ENCODE measurements around the gene TIPARP.

DNA sequence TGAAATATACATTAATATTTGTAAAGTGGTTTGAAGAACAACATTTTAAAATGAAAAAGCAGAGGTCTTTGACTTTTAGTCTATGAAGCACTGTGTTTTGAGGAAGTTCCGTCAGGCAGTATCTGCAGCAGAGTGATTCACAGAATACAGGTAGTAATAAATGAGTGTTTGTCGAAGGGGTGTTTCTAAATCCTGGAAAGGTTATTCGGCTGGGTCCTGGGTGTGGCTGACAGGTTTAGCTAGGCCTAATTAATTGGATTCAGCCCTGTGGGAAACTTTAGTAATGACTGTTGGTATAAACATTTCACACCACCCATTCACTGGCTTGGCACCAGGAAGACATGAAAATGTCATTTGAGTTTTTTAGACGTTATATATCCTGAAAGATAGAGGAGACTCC lies 51.3 kb downstream of the TIPARP start:
- TF ChIP-seq, protein P1, sequence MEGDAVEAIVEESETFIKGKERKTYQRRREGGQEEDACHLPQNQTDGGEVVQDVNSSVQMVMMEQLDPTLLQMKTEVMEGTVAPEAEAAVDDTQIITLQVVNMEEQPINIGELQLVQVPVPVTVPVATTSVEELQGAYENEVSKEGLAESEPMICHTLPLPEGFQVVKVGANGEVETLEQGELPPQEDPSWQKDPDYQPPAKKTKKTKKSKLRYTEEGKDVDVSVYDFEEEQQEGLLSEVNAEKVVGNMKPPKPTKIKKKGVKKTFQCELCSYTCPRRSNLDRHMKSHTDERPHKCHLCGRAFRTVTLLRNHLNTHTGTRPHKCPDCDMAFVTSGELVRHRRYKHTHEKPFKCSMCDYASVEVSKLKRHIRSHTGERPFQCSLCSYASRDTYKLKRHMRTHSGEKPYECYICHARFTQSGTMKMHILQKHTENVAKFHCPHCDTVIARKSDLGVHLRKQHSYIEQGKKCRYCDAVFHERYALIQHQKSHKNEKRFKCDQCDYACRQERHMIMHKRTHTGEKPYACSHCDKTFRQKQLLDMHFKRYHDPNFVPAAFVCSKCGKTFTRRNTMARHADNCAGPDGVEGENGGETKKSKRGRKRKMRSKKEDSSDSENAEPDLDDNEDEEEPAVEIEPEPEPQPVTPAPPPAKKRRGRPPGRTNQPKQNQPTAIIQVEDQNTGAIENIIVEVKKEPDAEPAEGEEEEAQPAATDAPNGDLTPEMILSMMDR (IDR thresholded peaks at IDR 0.05) = no peak
- TF ChIP-seq, protein P2, sequence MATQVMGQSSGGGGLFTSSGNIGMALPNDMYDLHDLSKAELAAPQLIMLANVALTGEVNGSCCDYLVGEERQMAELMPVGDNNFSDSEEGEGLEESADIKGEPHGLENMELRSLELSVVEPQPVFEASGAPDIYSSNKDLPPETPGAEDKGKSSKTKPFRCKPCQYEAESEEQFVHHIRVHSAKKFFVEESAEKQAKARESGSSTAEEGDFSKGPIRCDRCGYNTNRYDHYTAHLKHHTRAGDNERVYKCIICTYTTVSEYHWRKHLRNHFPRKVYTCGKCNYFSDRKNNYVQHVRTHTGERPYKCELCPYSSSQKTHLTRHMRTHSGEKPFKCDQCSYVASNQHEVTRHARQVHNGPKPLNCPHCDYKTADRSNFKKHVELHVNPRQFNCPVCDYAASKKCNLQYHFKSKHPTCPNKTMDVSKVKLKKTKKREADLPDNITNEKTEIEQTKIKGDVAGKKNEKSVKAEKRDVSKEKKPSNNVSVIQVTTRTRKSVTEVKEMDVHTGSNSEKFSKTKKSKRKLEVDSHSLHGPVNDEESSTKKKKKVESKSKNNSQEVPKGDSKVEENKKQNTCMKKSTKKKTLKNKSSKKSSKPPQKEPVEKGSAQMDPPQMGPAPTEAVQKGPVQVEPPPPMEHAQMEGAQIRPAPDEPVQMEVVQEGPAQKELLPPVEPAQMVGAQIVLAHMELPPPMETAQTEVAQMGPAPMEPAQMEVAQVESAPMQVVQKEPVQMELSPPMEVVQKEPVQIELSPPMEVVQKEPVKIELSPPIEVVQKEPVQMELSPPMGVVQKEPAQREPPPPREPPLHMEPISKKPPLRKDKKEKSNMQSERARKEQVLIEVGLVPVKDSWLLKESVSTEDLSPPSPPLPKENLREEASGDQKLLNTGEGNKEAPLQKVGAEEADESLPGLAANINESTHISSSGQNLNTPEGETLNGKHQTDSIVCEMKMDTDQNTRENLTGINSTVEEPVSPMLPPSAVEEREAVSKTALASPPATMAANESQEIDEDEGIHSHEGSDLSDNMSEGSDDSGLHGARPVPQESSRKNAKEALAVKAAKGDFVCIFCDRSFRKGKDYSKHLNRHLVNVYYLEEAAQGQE (IDR thresholded peaks at IDR 0.05; ENCODE audit: insufficient read depth in 1 of 2, low read depth in 2 of 2, low read length in 1 of 2) = no peak
